Renal cortex interstitium (tissue), 11 donors: ENCODE data around the gene NINJ1. TPM values are rescaled to one million over a fixed set of nuclear protein-coding genes. Genes with fewer than 3 reads are reported as not detected.

Experiments used
- DNase-seq, 11 donors: peaks; one replicate each; pipeline ENCODE4 v3.0.0-alpha.2; 2013; ENCODE audit warnings: low read depth in 9 of 11, low spot score in 4 of 11; ENCODE audit errors: extremely low read depth in 1 of 11
- polyA plus RNA-seq, 3 donors: library from polyadenylated mRNA; unstranded; fragments of 120-200 nt; gene quantifications; one replicate each; pipeline ENCODE4 v1.2.1, GENCODE V29; 2013; ENCODE audit not compliant: insufficient read length in 3 of 3

The NINJ1 gene
- polyA plus RNA-seq, 3 donors: 35.2 to 49.1 (median 46.8) TPM

DNA sequence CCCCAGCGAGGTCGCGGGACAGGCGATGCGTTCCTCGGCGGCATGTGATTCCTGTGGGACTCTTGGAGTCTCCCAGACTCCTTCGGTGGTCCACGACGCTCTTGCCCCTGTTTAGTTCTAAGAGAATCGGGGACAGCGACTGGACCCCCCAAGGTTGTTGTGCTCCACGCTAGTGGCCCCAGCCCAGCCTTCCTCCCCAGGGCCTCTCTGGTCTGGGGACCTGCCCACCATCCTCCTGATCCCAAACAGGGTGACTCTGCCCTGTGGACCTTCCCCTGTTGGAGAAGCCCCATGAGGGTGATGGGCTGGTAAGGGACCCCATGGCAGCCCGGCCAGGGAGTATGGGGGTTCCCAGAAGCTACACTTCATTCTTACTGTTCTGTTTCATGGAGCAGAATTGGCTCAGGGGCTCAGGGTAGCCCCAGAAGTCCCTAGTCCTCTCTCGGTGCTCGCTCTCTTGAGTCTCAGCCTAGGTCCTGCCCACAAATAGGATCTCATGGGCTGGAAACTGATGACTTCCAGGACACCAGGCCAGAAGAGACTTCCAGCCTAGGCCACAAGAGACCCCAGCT, 37.2 kb downstream of the NINJ1 start:
- DNase-seq: no peak

DNA sequence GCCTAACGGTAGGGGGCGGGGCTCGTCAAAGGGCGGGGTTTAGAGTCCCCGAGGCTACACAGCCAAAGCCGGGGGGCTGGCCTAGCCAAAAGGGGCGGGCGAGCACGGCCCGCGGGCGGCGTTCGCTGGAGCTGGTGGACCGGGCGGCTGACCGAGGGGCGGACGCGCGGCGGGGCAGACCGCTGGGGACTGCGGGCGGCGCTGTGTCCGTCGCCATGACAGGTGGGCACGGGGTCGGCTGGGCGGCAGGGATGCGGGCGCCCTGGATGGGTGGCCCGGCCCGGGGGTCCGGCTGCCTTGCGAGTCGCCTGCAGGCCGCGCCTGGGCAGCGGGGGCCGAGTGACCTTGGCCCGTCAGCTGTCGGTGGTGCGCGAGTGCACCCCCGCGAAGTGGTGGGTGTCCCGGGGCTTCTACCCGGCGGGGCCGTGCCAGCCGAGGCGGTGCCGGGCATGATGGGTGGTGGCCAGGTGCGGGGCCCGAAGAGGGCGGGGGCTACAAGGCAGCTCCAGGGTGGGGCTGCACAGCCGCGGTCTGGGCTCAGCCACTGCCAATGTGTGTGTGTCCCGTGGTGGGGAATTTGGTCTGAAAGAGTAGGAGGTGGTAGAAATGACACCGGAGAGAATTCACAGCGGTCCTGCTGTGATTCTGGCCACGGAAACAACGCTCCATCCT, 37.8 kb downstream of the NINJ1 start, which contains the start of gene CARD19:
CARD19 (plus strand) TSS at position 87 of the 672 bp plus-strand sequence; CDS start at position 216, 129 bp downstream.
- DNase-seq: peak in 1 of 11 donors; percentile 15

DNA sequence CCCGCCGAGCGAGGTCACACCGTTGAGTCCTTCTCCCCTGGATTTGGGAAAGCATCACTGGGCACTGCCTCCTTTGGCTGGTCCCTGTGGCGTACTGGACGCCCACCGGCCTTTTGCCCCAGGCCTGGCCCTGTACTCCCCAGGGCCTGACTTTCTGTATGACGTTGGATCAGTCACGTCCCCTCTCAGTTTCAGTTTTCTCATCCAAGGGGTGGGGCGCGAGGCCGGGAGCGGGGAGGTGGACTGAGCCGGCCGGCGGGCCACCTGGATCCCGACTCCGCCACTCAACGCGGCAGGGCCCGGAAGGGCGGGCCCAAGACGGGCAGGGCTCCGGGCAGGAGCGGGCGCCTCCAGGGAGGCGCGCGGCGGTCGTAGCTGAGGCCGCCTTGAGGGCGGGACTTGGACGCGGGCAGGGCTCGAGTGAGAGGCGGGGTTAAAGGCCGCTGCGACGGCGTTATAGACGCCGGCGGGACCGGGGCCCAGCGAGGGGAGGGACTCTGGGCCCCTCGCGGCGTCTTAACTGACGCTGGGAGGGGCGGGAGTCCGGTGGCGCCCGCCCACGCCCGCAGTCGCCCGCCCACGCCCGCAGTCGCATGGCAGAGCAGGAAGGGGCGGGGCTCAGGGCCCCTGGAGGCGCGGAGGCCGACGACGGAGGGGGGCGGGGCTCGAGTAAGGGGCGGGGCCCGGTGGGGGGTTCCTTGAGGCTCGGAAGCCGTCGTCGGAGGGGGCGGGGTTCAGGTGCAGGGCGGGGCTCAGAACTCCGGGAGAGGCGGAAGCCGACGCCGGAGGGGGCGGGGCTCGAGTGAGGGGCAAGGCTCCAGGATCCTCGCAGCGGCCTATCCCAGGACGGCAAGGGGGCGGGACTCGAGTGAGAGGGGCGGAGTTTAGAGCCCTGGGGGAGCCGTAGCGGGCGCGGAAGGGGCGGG, 38.6 kb downstream of the NINJ1 start:
- peak; percentile 96 to 100 (median 99) for DNase-seq

DNA sequence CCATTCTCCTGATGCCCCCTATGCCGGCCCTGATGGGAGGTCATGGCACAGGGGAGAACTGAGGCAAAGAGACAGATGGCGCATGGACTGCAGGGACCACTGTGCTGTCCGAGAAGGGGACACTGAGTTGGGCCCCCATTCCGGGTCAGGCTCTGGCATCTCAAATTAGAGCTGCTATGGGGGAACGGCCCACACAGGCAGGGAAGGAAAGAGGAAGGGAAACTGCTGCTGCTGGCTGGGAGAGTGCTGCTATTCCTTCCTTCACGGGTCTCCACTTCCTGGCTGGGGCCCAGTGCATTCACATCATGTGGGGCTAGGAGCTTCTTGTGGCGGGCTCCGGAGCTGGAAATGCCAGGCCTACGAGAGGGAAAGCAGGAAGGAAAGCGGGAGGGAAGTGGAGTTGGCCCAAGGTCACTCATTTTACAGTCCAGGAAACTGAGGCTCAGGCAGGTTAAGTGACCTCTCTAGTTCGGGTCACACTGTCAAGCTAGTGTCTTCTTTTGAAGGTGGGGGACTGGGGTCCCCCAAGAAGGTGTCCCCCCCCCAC, 39.3 kb downstream of the NINJ1 start:
- DNase-seq: peak in 4 of 11 donors; percentile 26 to 48 (median 45)

DNA sequence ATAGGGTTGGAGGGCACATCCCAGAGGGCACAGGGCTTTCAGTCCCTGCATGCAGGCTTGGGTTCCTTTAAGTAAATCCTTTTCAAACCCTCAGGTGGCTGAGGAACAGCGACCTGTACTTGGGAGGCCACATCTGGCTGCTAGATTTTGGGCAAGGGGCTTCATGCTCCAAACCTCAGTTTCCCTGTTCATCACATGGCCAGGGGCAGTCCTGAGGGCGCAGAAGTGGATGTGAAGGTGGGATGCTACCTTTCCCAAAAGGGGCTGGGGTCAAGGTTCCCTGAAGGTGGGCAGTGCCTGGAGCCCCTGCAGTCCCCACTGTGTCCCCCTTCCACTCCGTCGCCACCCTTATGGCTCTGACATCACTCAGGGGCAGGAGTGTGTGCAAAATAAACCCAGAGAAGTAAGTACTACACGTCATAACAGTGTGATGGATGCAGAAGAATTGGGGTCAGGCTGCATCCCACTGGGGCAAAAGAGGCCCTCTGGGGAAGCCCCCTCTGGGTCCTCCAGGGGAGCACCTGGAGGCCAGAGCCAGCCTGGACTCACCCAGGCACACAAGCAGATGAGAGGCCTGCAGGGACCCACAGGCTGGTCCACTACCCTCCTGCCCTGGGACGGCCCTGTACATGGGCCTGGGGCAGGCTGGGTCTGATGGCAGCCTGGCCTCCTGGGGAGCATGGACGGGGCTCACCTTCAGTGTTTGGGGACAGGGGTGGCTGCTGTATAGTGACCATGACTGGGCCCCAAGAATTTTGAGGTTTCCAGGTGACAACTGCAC, 40.0 kb downstream of the NINJ1 start:
- no peak for DNase-seq

DNA sequence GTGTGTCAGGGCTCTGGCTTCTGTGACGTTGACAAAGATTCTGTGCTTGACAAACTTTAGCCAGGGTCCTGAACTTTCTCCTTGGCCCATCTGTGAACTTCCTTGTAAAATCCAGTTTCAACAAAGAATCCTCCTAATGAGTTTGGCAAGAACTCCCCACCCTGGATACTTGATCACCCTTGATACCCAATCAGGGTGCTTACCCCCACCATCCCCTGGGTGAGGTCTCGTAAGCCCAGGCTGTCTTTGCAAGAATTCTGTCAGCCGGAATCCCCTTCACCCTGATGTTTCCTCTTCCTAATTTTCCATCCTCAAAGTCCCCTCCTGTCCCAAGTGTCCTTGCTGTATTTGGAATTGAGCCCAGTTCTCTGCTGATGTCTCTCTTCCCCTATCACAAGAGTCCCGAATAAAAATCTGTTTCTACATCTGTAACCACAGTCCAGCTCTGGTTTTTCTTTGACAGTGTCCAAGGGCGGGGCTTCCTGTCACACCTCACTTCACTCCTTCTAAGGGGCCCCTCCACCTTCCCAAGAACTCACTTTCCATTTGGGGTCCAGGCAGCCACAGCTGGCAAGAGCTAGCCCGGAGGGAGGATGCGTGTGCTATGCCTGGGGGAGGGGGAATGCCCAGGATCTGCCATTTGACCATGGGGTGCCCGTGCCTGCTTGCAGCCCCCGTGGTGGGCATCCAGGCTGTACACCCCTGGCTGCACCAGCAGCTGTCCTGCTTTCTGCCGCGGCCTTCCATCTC, 40.7 kb downstream of the NINJ1 start:
- peak in 6 of 11 donors; percentile 36 to 51 (median 44) for DNase-seq

DNA sequence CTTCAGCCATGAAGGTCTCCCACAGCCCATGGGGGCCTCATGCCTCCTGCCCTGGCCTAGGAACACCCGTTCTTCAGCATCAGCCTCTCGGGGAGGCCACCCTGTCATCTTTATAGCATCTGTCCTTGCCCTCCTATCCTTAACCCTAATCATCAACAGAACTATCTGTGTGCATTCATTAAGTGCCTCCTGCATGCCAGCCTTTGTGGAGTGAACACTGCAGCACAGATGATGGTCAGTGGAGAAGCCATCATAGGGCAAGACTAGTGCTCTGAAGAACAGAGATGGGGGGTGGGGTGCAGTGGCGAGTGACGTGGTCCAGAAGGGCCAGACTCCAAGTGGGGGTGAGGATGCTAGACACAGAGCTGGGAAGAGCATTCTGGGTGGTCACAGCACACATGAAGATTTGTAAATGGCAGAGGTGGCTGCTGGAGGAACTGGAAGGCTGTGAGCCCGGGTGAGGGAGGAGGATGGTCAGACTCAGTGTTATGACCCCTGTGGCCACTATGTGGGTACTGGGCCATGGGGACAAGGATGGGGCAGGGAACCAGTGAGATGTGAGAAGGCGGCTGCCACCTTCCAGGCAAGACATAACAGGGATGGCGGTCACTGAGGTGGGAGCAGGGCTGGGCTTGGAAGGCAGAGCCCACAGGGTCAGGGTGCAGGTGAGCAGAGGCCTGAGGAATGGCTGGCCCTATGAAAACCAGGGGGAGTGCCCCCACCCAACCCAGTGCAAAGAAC, 41.6 kb downstream of the NINJ1 start:
- no peak for DNase-seq

DNA sequence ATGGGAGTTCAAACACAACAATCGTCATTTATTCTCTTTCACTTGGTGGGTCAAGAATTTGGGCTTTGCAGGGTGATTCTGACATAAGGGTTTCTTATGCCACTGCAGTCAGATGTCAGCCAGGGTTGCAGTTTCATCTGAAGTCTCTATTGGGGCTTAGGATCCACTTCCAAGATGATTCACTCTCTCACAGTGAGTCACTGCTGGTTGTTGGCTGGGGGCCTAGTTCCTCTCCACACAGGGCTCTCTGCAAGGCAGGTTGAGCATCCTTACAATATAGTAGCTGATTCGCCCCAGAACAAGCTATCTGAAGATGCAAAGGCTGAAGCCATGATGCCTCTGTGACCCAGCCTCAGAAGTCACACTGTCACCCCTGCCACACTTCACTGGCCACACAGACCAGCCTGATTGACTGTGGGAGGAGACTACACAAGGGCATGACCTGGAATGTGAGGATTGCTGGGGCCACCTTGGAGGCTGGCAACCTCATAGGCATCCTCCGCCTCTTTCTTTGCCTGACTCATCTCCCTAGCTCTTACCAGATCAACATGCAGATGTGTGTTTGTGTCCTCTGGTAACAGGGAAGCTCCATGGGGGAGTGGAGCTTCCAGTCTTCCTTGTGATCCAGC, 42.5 kb downstream of the NINJ1 start:
- DNase-seq: no peak

DNA sequence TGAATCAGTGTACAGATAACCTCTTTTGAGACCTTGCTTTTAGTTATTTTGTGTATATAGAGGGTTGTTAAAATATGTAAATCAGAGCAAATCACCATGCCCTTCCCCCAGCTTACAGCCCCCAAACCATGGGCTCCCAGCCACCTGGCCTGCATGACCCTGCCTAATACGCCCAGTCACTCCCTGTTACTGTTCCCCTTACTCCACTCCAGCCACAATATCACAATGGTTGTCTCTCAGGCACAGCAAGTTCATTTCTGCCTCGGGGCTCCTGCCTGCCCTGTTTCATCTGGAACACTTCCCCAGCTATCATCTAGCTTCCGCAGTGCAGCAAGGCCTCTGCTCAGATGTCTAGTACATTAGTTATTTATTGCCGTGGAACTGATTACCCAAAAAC, 43.0 kb downstream of the NINJ1 start:
- no peak for DNase-seq

DNA sequence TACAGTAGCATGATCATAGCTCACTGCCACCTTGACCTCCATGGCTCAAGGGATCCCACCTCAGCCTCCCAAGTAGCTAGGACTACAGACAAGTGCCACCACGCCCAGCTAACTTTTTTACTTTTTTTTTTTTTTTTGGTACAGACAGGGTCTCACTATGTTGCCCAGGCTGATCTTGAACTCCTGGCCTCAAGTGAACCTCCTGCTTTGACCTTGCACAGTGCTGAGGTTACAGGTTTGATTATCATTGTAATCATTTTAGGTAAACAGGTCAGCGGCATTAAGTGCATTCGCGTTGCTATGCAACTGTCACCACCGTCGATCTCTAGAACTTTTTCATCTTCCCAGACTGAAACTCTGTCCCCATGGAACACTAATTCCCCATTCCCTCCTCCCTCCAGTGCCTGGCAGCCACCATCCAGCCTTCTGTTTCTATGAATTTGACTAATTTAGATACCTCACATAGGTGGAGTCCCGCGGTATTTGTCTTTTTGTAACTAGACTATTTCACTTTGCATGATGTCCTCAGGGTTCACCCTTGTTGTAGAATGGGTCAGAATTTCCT, 43.9 kb downstream of the NINJ1 start:
- no peak for DNase-seq

DNA sequence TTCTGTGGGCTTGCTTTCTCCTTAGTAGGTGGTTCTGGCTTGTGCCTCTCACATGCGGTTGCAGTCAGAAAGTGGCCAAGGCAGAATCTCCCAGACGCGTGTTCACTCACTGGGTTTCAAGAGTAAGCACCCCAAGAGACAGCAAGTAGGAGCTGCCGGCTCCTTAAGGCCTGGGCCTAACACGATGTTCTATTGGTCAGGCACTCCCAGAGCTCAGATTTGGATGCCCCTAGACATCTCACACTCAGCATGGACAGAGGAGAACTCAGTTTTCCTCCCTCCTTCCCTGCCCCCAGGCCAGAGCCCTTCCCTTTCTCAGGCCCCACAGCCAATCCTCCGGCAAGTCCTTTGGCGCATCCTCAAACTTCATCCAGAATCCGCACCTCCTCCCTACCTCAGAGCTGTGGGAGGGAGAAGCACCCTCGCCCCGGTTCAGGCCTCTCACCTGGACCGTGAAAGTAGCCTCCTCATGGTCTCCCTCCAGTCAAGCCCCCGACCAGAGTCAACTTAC, 44.5 kb downstream of the NINJ1 start:
- DNase-seq: no peak

DNA sequence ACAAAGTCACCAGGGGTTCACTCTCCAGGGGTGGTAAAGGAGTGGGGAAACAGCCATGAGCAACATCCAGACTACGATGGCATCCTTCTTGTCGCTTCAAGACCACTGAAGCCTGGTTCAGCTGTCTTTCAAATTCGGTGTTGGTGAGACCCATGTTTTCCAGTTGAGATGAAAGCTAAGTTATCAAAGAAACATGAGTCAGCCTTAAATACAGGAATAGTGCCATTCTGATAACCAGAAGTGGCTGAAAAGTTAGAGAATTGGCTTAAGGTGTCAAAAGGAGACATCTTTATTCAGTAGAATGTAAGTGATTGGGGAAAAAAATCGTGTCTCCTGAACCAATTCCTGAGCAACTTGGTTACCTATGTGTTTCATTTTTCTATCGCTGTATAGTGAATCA, 45.0 kb downstream of the NINJ1 start:
- DNase-seq: no peak

DNA sequence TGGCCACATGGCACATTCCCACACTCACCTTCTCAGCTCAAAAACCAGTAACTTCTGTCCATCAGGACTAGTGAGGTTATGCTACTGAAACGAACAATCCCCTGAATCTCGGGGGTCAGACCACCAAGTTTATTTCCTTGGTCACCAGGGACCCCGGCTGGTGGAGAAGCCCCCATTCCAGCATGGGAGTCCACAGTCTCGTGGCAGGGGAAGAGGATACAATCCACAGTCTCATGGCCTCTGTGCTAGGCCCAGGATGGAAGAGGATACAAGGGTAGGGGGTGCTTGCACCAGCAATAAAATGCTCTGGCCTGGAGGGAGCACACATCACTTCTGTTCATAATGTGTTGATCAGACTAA, 45.4 kb downstream of the NINJ1 start:
- no peak for DNase-seq

DNA sequence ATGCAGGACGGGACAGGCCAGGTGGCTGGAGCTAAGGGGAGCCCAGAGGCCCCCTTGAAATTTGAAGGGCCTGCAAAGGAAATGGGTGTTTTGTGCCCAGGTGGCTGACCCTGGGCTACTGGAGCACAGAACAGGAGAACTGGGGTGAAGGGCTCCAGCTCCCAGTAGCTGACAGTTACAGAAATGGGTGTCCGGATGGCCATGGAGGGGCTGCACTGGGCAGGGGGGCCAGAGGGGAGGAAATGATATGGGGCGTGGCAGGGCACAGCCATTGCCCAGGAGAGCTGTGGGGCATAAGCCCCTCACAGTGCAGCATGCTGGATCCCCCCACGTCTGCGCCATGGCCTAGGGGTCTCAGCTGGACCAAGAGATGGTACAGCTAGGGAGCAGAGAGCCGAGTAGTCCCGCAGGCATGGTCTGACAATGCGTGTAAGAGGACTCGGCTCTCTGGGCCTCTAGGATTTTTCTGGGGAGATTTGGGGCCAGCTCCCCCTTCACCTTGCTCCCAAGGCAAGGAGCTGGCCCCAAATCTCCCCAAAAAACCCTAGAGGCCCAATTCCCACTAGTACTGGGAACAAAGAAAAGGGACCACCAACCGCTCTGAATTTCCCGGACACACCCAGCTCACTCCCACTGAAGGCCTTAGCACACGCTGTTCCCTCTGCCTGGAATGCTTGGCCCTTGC, 45.9 kb downstream of the NINJ1 start:
- no peak for DNase-seq

DNA sequence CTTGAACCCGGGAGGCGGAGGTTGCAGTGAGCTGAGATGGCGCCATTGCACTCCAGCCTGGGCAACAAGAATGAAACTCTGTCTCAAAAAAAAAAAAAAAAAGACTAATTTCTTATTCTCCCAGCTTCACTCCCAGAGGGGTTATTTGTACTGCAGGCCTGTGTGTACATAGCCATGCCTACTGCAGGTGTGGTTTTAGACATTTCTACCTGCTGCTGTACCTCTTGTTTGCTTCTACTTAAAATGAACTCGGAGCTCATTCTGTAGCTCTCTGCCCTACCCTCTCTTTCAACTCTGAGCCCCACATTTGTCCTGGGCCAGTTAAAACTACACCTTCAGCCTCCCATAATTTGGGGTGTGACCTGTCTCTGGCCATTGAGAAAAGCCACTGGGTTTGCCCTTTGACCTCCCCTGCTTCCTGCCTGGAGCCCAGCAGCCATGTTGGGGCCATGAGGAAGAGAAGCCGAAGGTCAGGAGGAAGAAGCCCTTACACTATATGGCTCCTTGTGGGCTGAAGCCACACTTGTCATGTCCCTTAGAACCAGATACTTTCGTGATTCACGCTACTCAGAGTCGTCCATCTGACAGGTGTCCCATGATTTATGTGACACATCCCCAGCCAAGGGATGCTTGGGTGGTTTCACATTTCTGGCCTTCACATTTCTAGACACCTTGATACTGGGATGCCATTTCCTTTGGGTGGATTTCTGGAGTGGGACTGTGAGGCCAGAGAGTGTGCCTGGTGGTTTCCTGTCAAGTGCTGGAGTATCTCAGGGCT, 47.4 kb downstream of the NINJ1 start:
- no peak for DNase-seq
